Measurements from ENCODE around the gene CCNB3.

CCNB3 gene, protein sequence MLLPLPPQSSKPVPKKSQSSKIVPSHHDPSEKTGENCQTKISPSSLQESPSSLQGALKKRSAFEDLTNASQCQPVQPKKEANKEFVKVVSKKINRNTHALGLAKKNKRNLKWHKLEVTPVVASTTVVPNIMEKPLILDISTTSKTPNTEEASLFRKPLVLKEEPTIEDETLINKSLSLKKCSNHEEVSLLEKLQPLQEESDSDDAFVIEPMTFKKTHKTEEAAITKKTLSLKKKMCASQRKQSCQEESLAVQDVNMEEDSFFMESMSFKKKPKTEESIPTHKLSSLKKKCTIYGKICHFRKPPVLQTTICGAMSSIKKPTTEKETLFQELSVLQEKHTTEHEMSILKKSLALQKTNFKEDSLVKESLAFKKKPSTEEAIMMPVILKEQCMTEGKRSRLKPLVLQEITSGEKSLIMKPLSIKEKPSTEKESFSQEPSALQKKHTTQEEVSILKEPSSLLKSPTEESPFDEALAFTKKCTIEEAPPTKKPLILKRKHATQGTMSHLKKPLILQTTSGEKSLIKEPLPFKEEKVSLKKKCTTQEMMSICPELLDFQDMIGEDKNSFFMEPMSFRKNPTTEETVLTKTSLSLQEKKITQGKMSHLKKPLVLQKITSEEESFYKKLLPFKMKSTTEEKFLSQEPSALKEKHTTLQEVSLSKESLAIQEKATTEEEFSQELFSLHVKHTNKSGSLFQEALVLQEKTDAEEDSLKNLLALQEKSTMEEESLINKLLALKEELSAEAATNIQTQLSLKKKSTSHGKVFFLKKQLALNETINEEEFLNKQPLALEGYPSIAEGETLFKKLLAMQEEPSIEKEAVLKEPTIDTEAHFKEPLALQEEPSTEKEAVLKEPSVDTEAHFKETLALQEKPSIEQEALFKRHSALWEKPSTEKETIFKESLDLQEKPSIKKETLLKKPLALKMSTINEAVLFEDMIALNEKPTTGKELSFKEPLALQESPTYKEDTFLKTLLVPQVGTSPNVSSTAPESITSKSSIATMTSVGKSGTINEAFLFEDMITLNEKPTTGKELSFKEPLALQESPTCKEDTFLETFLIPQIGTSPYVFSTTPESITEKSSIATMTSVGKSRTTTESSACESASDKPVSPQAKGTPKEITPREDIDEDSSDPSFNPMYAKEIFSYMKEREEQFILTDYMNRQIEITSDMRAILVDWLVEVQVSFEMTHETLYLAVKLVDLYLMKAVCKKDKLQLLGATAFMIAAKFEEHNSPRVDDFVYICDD (N-terminal part only)

DNA sequence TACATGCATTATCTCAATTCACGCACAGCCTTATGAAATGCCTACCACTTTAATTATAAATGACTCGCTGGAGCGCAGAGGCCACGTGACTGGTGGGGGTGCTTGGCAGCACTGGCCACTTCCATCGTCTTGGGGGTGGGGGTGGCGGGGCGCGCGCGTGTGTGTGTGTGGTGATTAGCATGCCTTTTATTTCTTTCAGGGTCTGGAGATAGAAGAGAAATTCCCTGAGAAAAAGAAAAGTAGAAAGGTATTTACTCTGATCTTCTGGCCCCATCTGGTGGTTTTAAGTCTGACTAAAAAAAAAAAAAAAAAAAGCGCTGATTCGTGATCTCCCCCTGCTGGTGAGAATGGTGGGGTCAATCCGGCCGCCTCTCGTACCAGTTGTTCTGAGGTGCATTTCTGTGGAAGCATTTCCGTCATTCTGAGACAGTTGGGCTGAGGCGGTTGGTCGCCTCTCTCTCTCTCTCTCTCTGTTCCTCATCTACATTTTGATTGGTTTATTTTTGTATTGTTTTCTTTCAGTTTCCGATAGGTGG is at the start of gene CCNB3:
Gene CCNB3 (plus strand): TSS at position 402 of the 536 bp plus-strand sequence. CDS start 80,399 bp downstream, outside the sequence.
- Histone ChIP-seq H3K9me3 (ENCODE audit: control insufficient read depth, insufficient read depth, low read length) (no peaks in the 10 kb centered on the region), H3K4me1 (ENCODE audit: insufficient read depth, low read length) (peaks cover 22% of the 10 kb centered on the region), H3K9ac (ENCODE audit: low read depth, low read length) (peak within 1 kb of the TSS; percentile 44), H3K36me3 (ENCODE audit: insufficient read depth, low read length) (no peaks in the 10 kb centered on the region; the same call in 1 of the 2 replicates)

DNA sequence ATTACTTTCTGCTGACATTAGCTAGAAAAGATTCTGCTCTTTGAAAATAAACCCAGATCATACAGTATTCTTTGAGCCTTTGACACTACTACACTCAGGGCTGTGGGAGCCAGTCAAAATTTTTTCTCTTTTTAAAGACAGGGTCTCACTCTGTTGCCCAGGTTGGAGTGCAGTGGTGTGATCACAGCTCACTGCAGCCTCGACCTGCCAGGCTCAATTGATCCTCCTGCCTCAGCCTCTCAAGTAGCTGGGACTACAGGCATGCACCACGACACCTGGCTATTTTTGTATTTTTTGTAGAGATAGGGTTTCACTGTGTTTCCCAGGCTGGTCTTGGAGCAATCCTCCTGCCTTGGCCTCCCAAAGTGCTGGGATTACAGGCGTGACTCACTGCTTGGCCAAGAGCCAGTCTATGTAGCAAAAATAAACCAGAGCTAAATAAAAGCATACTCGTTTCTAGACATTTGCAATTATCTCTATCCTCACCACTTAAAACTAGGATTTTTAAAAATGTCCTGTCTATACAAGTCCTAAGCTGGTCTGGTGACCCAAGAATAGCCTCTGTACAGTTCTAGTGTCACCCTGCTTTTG is 46.9 kb upstream of the CCNB3 start:
- Histone ChIP-seq H3K4me1 (ENCODE audit: insufficient read depth, low read length) (no peaks in the 10 kb centered on the region), H3K36me3 (ENCODE audit: insufficient read depth, low read length) (no peaks in the 10 kb centered on the region), H3K9me3 (ENCODE audit: control insufficient read depth, insufficient read depth, low read length) (no peaks in the 10 kb centered on the region), H3K9ac (ENCODE audit: low read depth, low read length) (no peak overlapping the region)

DNA sequence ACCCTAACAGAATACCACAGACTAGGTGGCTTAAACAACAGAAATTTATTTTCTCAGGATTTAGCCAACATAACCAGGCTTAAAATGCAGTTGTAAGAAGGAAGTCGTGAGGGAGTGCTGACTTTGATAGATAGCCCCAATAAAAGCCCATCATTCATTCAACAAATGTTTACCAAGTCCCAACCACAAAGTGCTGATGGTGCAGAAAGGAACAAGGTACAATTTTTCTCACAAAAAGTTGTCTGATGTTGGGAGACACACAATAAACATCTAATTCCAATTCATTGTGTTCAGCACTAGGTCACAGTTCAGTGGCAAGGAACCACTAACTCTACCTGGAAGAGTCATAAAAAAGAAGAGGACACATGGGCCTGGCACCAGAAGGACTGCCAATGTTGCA is 46.0 kb upstream of the CCNB3 start:
- no peaks in the 10 kb centered on the region for H3K4me1 ChIP-seq (ENCODE audit: insufficient read depth, low read length)
- no peaks in the 10 kb centered on the region for H3K9me3 ChIP-seq (ENCODE audit: control insufficient read depth, insufficient read depth, low read length)
- H3K36me3 ChIP-seq (ENCODE audit: insufficient read depth, low read length): no peaks in the 10 kb centered on the region

DNA sequence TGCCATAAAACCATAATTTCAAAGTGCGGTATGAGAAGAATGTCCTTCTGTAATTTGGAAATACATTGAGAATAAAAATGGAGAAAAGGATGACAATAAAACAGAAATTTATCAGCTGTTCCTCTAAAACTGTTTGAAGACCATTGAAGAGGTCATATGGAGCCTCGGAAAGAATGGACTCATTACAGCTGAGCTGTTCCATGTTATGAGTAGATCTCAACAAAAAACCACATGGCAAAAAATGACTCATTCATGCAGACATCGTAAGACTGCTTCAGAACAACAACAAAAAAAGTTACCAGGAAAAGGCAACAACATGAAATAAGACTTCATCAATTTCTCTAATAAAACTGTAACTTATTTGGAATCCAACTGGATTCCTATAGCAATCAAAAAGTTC is 43.4 kb upstream of the CCNB3 start:
- H3K36me3 ChIP-seq (ENCODE audit: insufficient read depth, low read length): no peaks in the 10 kb centered on the region
- no peaks in the 10 kb centered on the region for H3K4me1 ChIP-seq (ENCODE audit: insufficient read depth, low read length)
- no peak overlapping the region for H3K9ac ChIP-seq (ENCODE audit: low read depth, low read length)
- H3K9me3 ChIP-seq (ENCODE audit: control insufficient read depth, insufficient read depth, low read length): no peaks in the 10 kb centered on the region

More for the DNA sequence above, 46.0 kb upstream of the CCNB3 start:
- H3K9ac ChIP-seq (ENCODE audit: low read depth, low read length): no peak overlapping the region

DNA sequence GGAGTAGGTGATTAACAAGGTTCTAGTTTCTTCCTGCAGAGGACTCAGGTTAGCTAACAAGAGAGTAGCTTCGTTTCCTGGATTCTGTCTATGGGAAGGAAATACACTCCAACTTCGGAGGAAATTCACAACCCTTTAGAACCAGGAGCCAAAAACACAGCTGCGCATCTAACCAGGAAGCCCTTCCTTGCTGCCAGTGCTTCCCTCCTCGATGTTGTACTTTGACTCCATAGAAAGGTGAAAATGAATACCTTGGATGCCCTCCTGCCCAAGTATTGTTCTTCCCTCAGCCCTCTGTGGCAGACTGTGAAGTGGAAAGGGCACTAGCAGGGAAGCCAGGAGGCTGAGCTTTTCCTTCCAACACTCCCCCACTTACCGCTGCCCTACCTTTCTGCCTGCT is 38.8 kb upstream of the CCNB3 start:
- H3K36me3 ChIP-seq (ENCODE audit: insufficient read depth, low read length): no peaks in the 10 kb centered on the region
- no peak overlapping the region for H3K9ac ChIP-seq (ENCODE audit: low read depth, low read length)
- H3K9me3 ChIP-seq (ENCODE audit: control insufficient read depth, insufficient read depth, low read length): no peaks in the 10 kb centered on the region
- peaks cover 17% of the 10 kb centered on the region for H3K4me1 ChIP-seq (ENCODE audit: insufficient read depth, low read length)

DNA sequence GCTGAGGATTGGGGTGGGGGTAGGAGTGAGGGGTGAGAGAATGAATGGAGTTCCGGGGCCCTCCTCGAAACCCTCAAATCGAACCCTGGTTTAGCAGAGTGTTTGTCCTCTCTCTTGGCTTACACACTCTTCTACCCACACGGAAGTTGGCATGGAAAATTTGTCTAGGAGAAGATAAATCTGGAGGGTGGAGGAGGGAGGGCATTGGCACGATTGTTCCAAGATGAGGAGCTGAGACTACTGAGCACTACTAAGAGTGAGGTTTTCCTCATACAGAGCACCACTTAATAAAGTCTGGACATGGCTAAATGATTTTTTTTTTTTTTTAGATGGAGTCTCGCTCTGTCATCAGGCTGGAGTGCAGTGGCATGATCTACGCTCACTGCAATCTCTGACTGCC is 37.2 kb upstream of the CCNB3 start:
- Histone ChIP-seq H3K4me1 (ENCODE audit: insufficient read depth, low read length) (peaks cover 17% of the 10 kb centered on the region), H3K9ac (ENCODE audit: low read depth, low read length) (no peak overlapping the region), H3K36me3 (ENCODE audit: insufficient read depth, low read length) (no peaks in the 10 kb centered on the region), H3K9me3 (ENCODE audit: control insufficient read depth, insufficient read depth, low read length) (no peaks in the 10 kb centered on the region)

DNA sequence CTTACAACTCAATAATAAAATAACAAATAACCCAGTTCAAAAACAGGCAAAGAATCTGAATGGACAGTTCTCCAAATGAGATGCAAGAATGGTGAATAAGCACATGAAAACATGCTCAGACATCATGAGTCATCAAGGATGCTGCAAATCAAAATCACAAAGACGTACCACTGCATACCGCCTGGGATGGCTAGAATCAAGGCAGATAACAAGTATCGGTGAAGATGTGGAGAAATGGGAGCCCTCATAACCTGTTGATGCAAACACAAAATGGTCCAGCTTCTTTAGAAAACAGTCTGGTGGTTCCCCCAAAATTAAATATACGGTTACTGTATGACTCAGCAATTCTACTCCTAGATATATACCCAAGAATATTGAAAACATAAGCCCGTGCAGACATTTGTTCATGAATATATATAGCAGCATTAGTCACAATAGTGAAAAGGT is 36.3 kb upstream of the CCNB3 start:
- Histone ChIP-seq H3K4me1 (ENCODE audit: insufficient read depth, low read length) (peaks cover 17% of the 10 kb centered on the region), H3K9me3 (ENCODE audit: control insufficient read depth, insufficient read depth, low read length) (no peaks in the 10 kb centered on the region), H3K36me3 (ENCODE audit: insufficient read depth, low read length) (no peaks in the 10 kb centered on the region), H3K9ac (ENCODE audit: low read depth, low read length) (no peak overlapping the region)

DNA sequence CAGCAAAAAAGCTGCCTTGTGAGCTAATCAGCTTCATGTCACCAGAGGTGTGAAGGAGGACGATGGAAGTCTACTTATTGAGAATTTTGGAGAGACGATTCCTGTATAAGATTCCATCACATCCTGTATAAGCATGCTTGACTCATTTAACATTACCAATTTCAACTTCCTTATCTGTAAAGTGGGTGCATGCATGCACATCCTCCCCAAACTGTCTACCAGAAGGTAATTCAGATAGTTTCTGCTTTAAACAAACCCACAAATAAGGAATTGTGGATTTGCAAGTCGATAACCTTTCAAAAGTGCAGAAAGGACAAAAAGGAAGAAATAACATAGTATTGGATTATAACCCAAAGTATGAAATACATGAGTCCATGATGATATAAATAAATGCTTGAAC is 34.8 kb upstream of the CCNB3 start:
- H3K9ac ChIP-seq (ENCODE audit: low read depth, low read length): no peak overlapping the region
- peaks cover 5% of the 10 kb centered on the region; the same call in 1 of the 2 replicates for H3K9me3 ChIP-seq (ENCODE audit: control insufficient read depth, insufficient read depth, low read length)
- H3K36me3 ChIP-seq (ENCODE audit: insufficient read depth, low read length): no peaks in the 10 kb centered on the region
- H3K4me1 ChIP-seq (ENCODE audit: insufficient read depth, low read length): peaks cover 17% of the 10 kb centered on the region

DNA sequence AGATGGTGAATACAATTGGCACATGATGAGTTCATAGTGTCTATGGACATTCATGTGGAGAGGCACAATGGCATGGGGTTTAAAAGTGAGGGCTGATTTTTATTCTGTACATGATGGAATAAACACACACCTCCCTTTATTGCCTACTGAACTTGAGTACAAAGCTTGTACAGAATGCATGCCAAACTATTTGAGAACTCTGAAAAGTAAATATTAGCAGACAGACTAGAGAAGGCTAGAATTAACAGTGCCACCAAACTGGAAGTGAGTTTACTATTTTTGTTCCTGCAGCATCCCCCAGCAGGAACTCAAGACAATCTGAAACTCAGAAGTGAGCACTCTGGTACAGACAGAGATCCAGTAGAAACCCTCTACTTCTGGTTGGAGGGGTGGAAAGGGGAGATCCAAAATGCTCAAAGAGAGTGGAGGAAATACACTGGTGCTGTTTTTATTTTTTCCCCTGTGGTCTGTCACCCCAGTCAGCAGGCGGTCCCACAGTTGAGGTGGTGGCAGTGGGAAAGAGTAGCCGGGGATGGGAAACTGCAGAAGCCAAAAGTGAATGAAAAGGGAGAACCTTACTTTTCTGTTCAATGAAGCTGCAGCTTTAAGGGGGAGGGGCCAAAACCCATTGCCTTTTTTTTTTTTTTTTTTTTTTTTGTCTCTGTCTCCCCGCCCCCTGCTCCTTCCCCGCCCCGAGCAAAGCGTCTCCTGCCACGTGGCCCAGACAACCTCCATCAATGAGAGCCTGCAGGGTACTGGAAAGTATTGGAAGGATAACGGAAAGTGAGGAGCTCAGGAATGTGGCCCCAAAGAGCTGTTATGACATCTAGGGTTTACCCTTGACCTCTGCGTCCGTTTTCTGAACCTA is 24.3 kb upstream of the CCNB3 start:
- Histone ChIP-seq H3K36me3 (ENCODE audit: insufficient read depth, low read length) (no peaks in the 10 kb centered on the region), H3K9me3 (ENCODE audit: control insufficient read depth, insufficient read depth, low read length) (no peaks in the 10 kb centered on the region), H3K4me1 (ENCODE audit: insufficient read depth, low read length) (peaks cover 7% of the 10 kb centered on the region; the same call in 1 of the 2 replicates), H3K9ac (ENCODE audit: low read depth, low read length) (no peak overlapping the region)

DNA sequence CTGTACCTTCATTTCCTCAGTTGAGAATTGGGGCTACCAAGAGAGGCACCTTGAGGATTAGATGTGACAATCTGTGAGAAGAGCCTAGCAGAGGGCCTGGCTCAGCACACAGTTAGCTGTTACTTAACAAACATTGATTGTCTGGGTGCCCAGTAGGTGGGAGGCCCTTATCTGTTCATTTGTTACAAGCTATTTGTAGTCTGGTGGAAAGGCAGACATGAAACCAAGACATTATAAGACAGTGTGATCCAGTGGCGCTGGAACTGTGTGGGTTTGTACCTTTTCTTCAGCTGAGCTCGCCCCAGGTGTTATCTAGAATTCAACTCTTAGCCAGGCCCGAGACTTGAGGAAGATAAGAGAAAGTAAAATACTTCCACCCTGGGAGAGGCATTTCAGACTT is 20.7 kb upstream of the CCNB3 start:
- H3K36me3 ChIP-seq (ENCODE audit: insufficient read depth, low read length): no peaks in the 10 kb centered on the region
- peaks cover 20% of the 10 kb centered on the region for H3K4me1 ChIP-seq (ENCODE audit: insufficient read depth, low read length)
- H3K9me3 ChIP-seq (ENCODE audit: control insufficient read depth, insufficient read depth, low read length): no peaks in the 10 kb centered on the region
- H3K9ac ChIP-seq (ENCODE audit: low read depth, low read length): no peak overlapping the region

DNA sequence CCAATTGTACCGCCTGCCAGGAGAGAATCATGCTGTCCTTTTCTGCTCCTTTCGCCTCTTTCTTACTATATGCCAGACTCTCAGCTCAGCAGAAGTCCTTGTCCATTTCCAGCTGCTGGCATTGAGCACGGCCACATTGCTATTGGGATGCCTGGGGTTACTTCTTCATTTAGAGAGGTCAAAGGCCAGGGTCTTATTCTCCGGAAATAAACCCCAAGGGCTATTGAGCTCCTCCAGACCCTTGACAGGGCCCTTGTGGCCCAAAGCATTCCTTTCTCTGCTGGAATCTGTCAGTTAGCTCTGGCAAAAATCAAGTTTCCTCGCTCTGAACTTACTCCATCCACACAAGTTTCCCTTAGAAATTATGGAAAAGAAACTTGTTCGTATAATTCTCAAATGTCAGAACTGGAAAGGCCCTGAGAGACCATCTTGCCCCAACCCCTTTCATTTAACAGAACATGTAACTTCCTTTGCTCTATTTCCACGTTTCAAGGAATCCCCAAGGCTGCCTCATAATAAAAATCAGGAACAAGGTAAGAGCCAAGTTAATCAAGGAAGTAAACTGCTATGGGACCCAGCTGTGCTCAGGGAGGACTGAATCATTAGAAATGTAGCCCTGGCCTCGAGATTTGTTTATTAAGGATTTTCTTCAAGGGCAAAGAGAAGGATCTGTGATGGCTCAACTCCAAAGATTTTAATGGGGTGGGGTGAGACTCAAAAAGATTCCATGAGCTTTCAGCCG is 15.5 kb upstream of the CCNB3 start:
- peaks cover 18% of the 10 kb centered on the region for H3K4me1 ChIP-seq (ENCODE audit: insufficient read depth, low read length)
- no peaks in the 10 kb centered on the region for H3K36me3 ChIP-seq (ENCODE audit: insufficient read depth, low read length)
- H3K9ac ChIP-seq (ENCODE audit: low read depth, low read length): no peak overlapping the region
- H3K9me3 ChIP-seq (ENCODE audit: control insufficient read depth, insufficient read depth, low read length): no peaks in the 10 kb centered on the region

DNA sequence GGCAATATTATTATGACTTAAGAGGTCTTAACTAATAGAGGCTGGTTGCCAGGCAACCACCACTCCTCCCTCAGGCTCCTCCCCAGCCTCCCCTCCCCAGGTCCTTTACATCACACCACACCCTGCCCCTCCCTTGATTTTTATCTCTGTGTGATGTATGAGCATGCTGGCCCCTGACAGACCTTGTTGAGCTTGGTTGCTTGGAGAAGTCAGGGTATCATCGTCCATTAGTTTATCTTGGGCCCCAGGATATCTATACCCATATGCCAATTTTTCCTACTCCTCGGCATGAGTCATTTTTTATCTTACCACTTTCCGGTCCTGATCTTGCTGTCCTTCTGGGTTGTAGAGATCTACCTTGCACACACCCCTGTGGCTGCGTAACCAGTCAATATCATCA is 6.2 kb upstream of the CCNB3 start:
- Histone ChIP-seq H3K4me1 (ENCODE audit: insufficient read depth, low read length) (peaks cover 13% of the 10 kb centered on the region; the same call in 1 of the 2 replicates), H3K9me3 (ENCODE audit: control insufficient read depth, insufficient read depth, low read length) (no peaks in the 10 kb centered on the region), H3K36me3 (ENCODE audit: insufficient read depth, low read length) (no peaks in the 10 kb centered on the region; the same call in 1 of the 2 replicates), H3K9ac (ENCODE audit: low read depth, low read length) (no peak overlapping the region)

Data from ES-I3 (cell line).